Measurements from ENCODE around the gene CBX3. TPM values are rescaled to one million over a fixed set of nuclear protein-coding genes. Genes with fewer than 3 reads are reported as not detected.

Gene CBX3
- total and polyA plus RNA-seq, 11 donors, result 31.5 to 70.1 (median 59.9) TPM

DNA sequence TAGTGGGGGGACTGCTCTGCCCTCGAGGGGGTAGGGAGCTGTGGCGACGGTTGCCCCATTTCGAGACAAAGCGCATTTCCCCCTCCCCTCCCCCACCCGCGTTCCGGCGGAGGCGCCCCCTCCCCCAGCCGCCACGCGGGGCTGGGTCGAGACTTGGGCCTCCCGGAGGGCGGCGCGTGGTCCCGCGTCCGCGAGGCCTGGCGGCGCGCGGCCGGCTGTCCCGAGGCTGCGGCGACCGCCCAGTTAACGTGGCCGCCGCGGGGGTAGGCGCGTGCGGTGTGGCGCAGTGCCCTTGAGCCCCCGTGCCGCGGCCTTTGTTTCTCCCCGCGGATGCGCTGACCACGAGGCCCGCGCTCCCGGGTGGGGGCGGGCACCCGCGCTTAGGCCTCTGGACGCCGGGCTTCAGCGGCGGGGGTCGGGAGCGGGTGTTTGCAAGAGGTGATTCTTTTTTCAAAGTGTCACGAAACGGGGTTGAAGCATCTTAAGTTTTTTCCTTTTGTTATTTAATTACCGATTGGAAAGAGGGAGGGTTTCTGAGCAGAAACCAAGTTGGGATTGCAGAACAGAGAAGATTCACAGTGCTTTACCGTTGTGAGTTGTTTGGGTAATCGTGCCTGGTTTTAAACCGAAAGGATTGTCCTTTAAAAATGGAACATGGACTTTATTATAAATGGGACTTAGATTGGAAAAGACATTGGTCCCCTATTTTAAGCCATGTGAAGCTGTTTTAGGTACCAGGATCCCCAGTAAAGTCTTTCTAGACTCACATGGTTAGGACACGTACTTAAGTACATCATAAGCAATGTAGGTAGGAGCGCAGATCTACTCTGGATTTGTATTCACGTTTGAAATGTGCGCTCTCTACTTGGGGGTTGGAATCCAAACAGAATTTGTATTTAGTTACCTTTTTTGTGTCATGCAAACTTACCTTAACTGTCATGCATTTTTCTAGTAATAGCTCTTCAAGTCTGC lies 760 bp downstream of the CBX3 start:
- ATAC-seq (peak in 2 of 4 donors; percentile 21 to 38), DNase-seq (peak; percentile 61 to 80 (median 64))
- no peaks in the 10 kb centered on the region for H3K9me3 ChIP-seq
- H3K4me3 ChIP-seq, result peak overlapping the region; percentile 70 to 97 (median 85)
- intact Hi-C loops (cut with DNase I), result loop anchor here in 5 of 10 donors (5.0 to 10.0 kb wide), 5 partner anchors 110 to 1078 kb away; partner anchors contain the start of gene CYCS (in 1 of the 5)
- no peak for TF ChIP-seq POLR2A (IDR thresholded peaks at IDR 0.05)
- TF ChIP-seq, protein P1, sequence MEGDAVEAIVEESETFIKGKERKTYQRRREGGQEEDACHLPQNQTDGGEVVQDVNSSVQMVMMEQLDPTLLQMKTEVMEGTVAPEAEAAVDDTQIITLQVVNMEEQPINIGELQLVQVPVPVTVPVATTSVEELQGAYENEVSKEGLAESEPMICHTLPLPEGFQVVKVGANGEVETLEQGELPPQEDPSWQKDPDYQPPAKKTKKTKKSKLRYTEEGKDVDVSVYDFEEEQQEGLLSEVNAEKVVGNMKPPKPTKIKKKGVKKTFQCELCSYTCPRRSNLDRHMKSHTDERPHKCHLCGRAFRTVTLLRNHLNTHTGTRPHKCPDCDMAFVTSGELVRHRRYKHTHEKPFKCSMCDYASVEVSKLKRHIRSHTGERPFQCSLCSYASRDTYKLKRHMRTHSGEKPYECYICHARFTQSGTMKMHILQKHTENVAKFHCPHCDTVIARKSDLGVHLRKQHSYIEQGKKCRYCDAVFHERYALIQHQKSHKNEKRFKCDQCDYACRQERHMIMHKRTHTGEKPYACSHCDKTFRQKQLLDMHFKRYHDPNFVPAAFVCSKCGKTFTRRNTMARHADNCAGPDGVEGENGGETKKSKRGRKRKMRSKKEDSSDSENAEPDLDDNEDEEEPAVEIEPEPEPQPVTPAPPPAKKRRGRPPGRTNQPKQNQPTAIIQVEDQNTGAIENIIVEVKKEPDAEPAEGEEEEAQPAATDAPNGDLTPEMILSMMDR (IDR thresholded peaks at IDR 0.05), result no peak
- 1 to 3% (median 2%) methylated on average over 24 to 68 of the region's 68 CpGs for WGBS, 4 donors
- no peaks in the 10 kb centered on the region for H3K27me3 ChIP-seq
- H3K4me1 ChIP-seq, result peaks cover 2 to 44% (median 31%) of the 10 kb centered on the region in 12 donors
- H3K27ac ChIP-seq, result peak overlapping the region; percentile 96 to 100 (median 99)
- H3K36me3 ChIP-seq, result peaks cover 0 to 38% (median 25%) of the 10 kb centered on the region in 9 donors

DNA sequence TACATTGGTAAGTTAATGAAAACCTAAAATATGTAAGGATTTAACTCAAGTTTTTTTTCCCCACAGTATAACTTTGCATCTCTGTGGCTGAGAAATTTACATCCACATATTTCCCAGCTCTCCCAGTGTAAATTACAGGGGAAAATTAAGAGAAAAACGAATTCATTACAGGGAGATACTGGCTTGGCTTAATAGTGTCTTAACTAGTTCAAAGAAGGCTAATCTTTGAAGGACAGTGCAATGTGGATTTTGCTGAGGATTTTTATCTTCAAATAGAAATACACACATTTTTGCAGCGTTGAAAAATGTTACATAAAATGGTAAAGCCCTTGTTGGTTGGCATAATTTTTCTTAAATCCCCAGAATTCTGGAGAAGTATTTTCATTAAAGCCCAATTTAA lies 1.5 kb downstream of the CBX3 start:
- ATAC-seq (no peak), DNase-seq (no peak)
- intact Hi-C loops (cut with DNase I), result loop anchor here in 5 of 10 donors (5.0 to 10.0 kb wide), 5 partner anchors 111 to 1078 kb away; partner anchors contain the start of gene CYCS (in 1 of the 5)
- Histone ChIP-seq H3K27me3 (no peaks in the 10 kb centered on the region), H3K27ac (peak overlapping the region in 6 of 12 donors; percentile 97 to 100 (median 98)), H3K4me1 (peaks cover 0 to 38% (median 24%) of the 10 kb centered on the region in 12 donors), H3K36me3 (peaks cover 0 to 39% (median 28%) of the 10 kb centered on the region in 9 donors), H3K9me3 (no peaks in the 10 kb centered on the region), H3K4me3 (peak overlapping the region; percentile 12 to 97 (median 85))
- TF ChIP-seq, protein P1 (IDR thresholded peaks at IDR 0.05), result no peak
- TF ChIP-seq POLR2A (IDR thresholded peaks at IDR 0.05), result no peak
- WGBS, 4 donors, result 6 to 11% (median 7%) methylated on average over 2 of the region's 2 CpGs

- TF ChIP-seq, protein P1 (IDR thresholded peaks at IDR 0.05), result no peak
- no peak for TF ChIP-seq POLR2A (IDR thresholded peaks at IDR 0.05)
- WGBS, 4 donors, result 61 to 73% (median 64%) methylated on average over 5 of the region's 5 CpGs
These were observed 6.5 kb downstream of the CBX3 start for GRCh38 chr7:26208040-26208439.

More at GRCh38 chr7:26208040-26208439, 6.5 kb downstream of the CBX3 start:
- Histone ChIP-seq H3K4me3 (no peak overlapping the region), H3K9me3 (no peaks in the 10 kb centered on the region), H3K4me1 (peaks cover 0 to 40% (median 20%) of the 10 kb centered on the region in 12 donors), H3K36me3 (peaks cover 2 to 81% (median 76%) of the 10 kb centered on the region in 9 donors), H3K27ac (no peak overlapping the region), H3K27me3 (no peaks in the 10 kb centered on the region)
- DNase-seq (no peak), ATAC-seq (no peak)
- intact Hi-C loops (cut with DNase I), result loop anchor here in 5 of 10 donors (10.0 kb wide), 3 partner anchors 157 to 1083 kb away; partner anchors contain the start of gene CYCS (in 1 of the 5)

Measured in heart left ventricle (tissue), 16 donors.